ENCODE data around the gene MMGT1.

MMGT1 gene

GRCh38 chrX:135923353-135923752 is 50.4 kb downstream of the MMGT1 start:
- TF ChIP-seq FOXP2 (optimal IDR thresholded peaks at IDR 0.05; ENCODE audit: borderline replicate concordance, extremely low read depth, extremely low read length, insufficient read depth) (no peak), TAF1 (IDR thresholded peaks at IDR 0.05; ENCODE audit: borderline replicate concordance, insufficient read depth, low read length) (no peak), REST (IDR thresholded peaks at IDR 0.05; ENCODE audit: insufficient read depth in 1 of 2, low read depth in 2 of 2, low read length in 2 of 2) (no peak), POLR2AphosphoS5 (IDR thresholded peaks at IDR 0.05; ENCODE audit: low read depth, low read length) (no peak), SIN3A (IDR thresholded peaks at IDR 0.05; ENCODE audit: borderline replicate concordance, insufficient read depth, low read length) (no peak)

- TF ChIP-seq SIN3A (IDR thresholded peaks at IDR 0.05; ENCODE audit: borderline replicate concordance, insufficient read depth, low read length) (no peak), TAF1 (IDR thresholded peaks at IDR 0.05; ENCODE audit: borderline replicate concordance, insufficient read depth, low read length) (no peak), POLR2AphosphoS5 (IDR thresholded peaks at IDR 0.05; ENCODE audit: low read depth, low read length) (no peak), FOXP2 (optimal IDR thresholded peaks at IDR 0.05; ENCODE audit: borderline replicate concordance, extremely low read depth, extremely low read length, insufficient read depth) (no peak), REST (IDR thresholded peaks at IDR 0.05; ENCODE audit: insufficient read depth in 1 of 2, low read depth in 2 of 2, low read length in 2 of 2) (no peak)
Observed at GRCh38 chrX:135914404-135914803, 59.4 kb downstream of the MMGT1 start.

Data from PFSK-1 (cell line).